SK-N-SH (cell line): ENCODE data around the gene UFSP2. TPM values are rescaled to one million over a fixed set of nuclear protein-coding genes. Genes with fewer than 3 reads are reported as not detected.

Experiments used
- CTCF ChIA-PET: fragments of 300-600, 350-600 bp; formaldehyde crosslinking; extraction: SDS; loops from one replicate; lab custom pipeline; 2021; lab: Yijun Ruan, JAX
- POLR2A ChIA-PET: fragments of 350-600 bp; sonication (Branson Sonifier 250); formaldehyde crosslinking; extraction: SDS; loops from one replicate; lab custom pipeline; 2020; ENCODE audit warnings: antibody characterized with exemption, inconsistent platforms; lab: Yijun Ruan, JAX
- DNase-seq: peaks from one replicate; pipeline ENCODE4 v3.0.0; 2012
- H2AFZ ChIP-seq: fragments of 200-600 bp; sonication (generic); 2 replicates; pipeline ENCODE4 v1.8.1; 2016; ENCODE audit warnings: antibody characterized with exemption, mild to moderate bottlenecking, low read depth
- H3F3A ChIP-seq: fragments of 200-600 bp; sonication (generic); replicated peaks from 2 replicates; pipeline ENCODE3; 2016; ENCODE audit warnings: antibody characterized with exemption, mild to moderate bottlenecking; ENCODE audit not compliant: insufficient read depth
- H3K27ac ChIP-seq, 2 experiments: fragments of 200-500 bp in 1 of 2; fragments of 200-600 bp in 1 of 2; sonication (Bioruptor generic) in 1 of 2; sonication (generic), shearing (Covaris generic) in 1 of 2; 2 replicates each; pipeline versions ENCODE4 v1.5.1 to v1.6.1; 2014 to 2016; ENCODE audit warnings: low read depth in 2 of 2, inconsistent platforms in 1 of 2, low read length in 1 of 2, mild to moderate bottlenecking in 1 of 2, mixed read lengths in 1 of 2
- H3K27me3 ChIP-seq: fragments of 200-600 bp; sonication (generic), shearing (Covaris generic); 2 replicates; pipeline ENCODE4 v1.6.1; 2016; ENCODE audit warnings: mixed run types; ENCODE audit not compliant: insufficient read depth
- H3K36me3 ChIP-seq, 2 experiments: fragments of 200-500 bp in 1 of 2; fragments of 200-600 bp in 1 of 2; sonication (Bioruptor generic) in 1 of 2; sonication (generic) in 1 of 2; replicated peaks in 1 of 2; 2 replicates each; pipeline versions ENCODE3 to v1.5.1; 2014 to 2016; ENCODE audit warnings: low read length in 1 of 2, mild to moderate bottlenecking in 1 of 2; ENCODE audit not compliant: insufficient read depth in 2 of 2, control insufficient read depth in 1 of 2
- H3K4me1 ChIP-seq, 2 experiments: fragments of 200-500 bp in 1 of 2; fragments of 200-600 bp in 1 of 2; sonication (Bioruptor generic) in 1 of 2; sonication (generic), shearing (Covaris generic) in 1 of 2; 2 replicates each; pipeline versions ENCODE4 v1.5.1 to v1.6.1; 2014 to 2016; ENCODE audit warnings: low read depth in 1 of 2, low read length in 1 of 2, mixed run types in 1 of 2; ENCODE audit not compliant: insufficient read depth in 2 of 2, control insufficient read depth in 1 of 2
- H3K4me2 ChIP-seq: fragments of 200-600 bp; sonication (generic), shearing (Covaris generic); 2 replicates; pipeline ENCODE4 v1.6.1; 2017; ENCODE audit warnings: mixed run types
- H3K4me3 ChIP-seq, 2 experiments: fragments of 200-500 bp in 1 of 2; fragments of 200-600 bp in 1 of 2; sonication (Bioruptor generic) in 1 of 2; sonication (generic), shearing (Covaris generic) in 1 of 2; 2 replicates each; pipeline versions ENCODE4 v1.5.1 to v1.8.1; 2014 to 2016; ENCODE audit warnings: low read depth in 2 of 2, inconsistent platforms in 1 of 2, low read length in 1 of 2, mild to moderate bottlenecking in 1 of 2, mixed read lengths in 1 of 2, moderate library complexity in 1 of 2
- H3K79me2 ChIP-seq: fragments of 200-600 bp; sonication (generic); 2 replicates; pipeline ENCODE4 v1.8.1; 2017; ENCODE audit warnings: mild to moderate bottlenecking; ENCODE audit not compliant: insufficient read depth
- H3K9ac ChIP-seq: fragments of 200-600 bp; sonication (generic); 2 replicates; pipeline ENCODE4 v1.6.1; 2017; ENCODE audit warnings: mixed run types
- H3K9me2 ChIP-seq: fragments of 200-600 bp; sonication (generic); 2 replicates; pipeline ENCODE4 v1.6.1; 2017; ENCODE audit warnings: mixed run types
- H3K9me3 ChIP-seq: fragments of 200-600 bp; sonication (generic); 2 replicates; pipeline ENCODE4 v1.6.1; 2017; ENCODE audit warnings: mixed run types, mild to moderate bottlenecking, moderate library complexity
- H4K20me1 ChIP-seq: fragments of 200-600 bp; sonication (generic); 2 replicates; pipeline ENCODE4 v1.6.1; 2017; ENCODE audit warnings: mild to moderate bottlenecking, mixed run types; ENCODE audit not compliant: insufficient read depth
- CHD2 ChIP-seq: fragments of 150-350 bp; IDR thresholded peaks from 2 replicates; pipeline ENCODE4 v1.6.1; 2018; ENCODE audit warnings: low read length; ENCODE audit not compliant: partially characterized antibody
- ELF1 ChIP-seq: IDR thresholded peaks from 2 replicates; pipeline ENCODE4 v1.4.0; 2012
- EZH2phosphoT487 ChIP-seq: fragments of 200-600 bp; sonication (generic); IDR thresholded peaks from 2 replicates; pipeline ENCODE4 v1.6.1; 2017; ENCODE audit warnings: low read depth, mixed run types, mild to moderate bottlenecking, antibody characterized with exemption, moderate library complexity, borderline replicate concordance
- FOXJ3 ChIP-seq: sonication (generic); formaldehyde crosslinking; IDR thresholded peaks from 2 replicates; pipeline ENCODE4 v1.5.1; 2020; ENCODE audit warnings: mild to moderate bottlenecking, missing genetic modification reagents
- GATA2 ChIP-seq: sonication (generic); formaldehyde crosslinking; IDR thresholded peaks from 2 replicates; pipeline ENCODE4 v1.5.0; 2020; ENCODE audit warnings: mild to moderate bottlenecking, missing genetic modification reagents
- IRF3 ChIP-seq: fragments of 150-350 bp; IDR thresholded peaks from 2 replicates; pipeline ENCODE4 v1.6.1; 2016; ENCODE audit warnings: mild to moderate bottlenecking, low read depth, low read length
- MAX ChIP-seq: IDR thresholded peaks from 2 replicates; pipeline ENCODE4 v1.4.0; 2012; ENCODE audit warnings: low read depth
- MEF2A ChIP-seq: IDR thresholded peaks from 2 replicates; pipeline ENCODE4 v1.4.0; 2012; ENCODE audit warnings: low read depth, borderline replicate concordance
- MXI1 ChIP-seq: IDR thresholded peaks from 2 replicates; pipeline ENCODE4 v1.6.1; 2012; ENCODE audit warnings: mild to moderate bottlenecking, low read depth, low read length, improper control_type of control experiment
- NFIC ChIP-seq: IDR thresholded peaks from 2 replicates; pipeline ENCODE4 v1.4.0; 2012; ENCODE audit warnings: borderline replicate concordance
- NRF1 ChIP-seq: IDR thresholded peaks from 2 replicates; pipeline ENCODE4 v1.6.1; 2012; ENCODE audit warnings: low read depth, mild to moderate bottlenecking, low read length
- POLR2AphosphoS5 ChIP-seq: IDR thresholded peaks from 2 replicates; pipeline ENCODE4 v1.6.1; 2012; ENCODE audit warnings: low read depth, low read length
- RCOR1 ChIP-seq: fragments of 150-350 bp; IDR thresholded peaks from 2 replicates; pipeline ENCODE4 v1.6.1; 2017; ENCODE audit warnings: antibody characterized with exemption, low read length
- RFX5 ChIP-seq: IDR thresholded peaks from 2 replicates; pipeline ENCODE4 v1.6.1; 2012; ENCODE audit warnings: mild to moderate bottlenecking, improper control_type of control experiment, low read length
- RXRA ChIP-seq: IDR thresholded peaks from 2 replicates; pipeline ENCODE4 v1.4.0; 2012; ENCODE audit warnings: low read depth, mild to moderate bottlenecking, borderline replicate concordance
- TAF1 ChIP-seq: IDR thresholded peaks from 2 replicates; pipeline ENCODE4 v1.6.1; 2012; ENCODE audit warnings: low read depth, mild to moderate bottlenecking, low read length, moderate library complexity, borderline replicate concordance
- TEAD4 ChIP-seq: IDR thresholded peaks from 2 replicates; pipeline ENCODE4 v1.4.0; 2012; ENCODE audit warnings: mild to moderate bottlenecking, borderline replicate concordance; ENCODE audit not compliant: insufficient read depth
- YY1 ChIP-seq: IDR thresholded peaks from 2 replicates; pipeline ENCODE4 v1.4.0; 2012; ENCODE audit warnings: low read depth, mild to moderate bottlenecking
- WGBS: methylation state at CpG from one replicate; pipeline ENCODE4 v1.1.6; 2017; ENCODE audit warnings: low lambda C conversion rate; 5-methylcytosine and 5-hydroxymethylcytosine counted together
- polyA plus RNA-seq, 3 experiments: library from polyadenylated mRNA; depleted of rRNA; stranded (reverse); fragments of >200 nt; gene quantifications; 2 replicates each; pipeline ENCODE4 v1.2.3, GENCODE V29; 2012
- TF ChIP-seq, protein P1 (sequence below): fragments of 200-600 bp; sonication (generic); IDR thresholded peaks from 2 replicates; pipeline ENCODE4 v1.6.1; 2017; ENCODE audit warnings: antibody characterized with exemption, mild to moderate bottlenecking, moderate library complexity
- TF ChIP-seq, protein P2 (sequence below): IDR thresholded peaks from 2 replicates; pipeline ENCODE4 v1.6.1; 2012; ENCODE audit warnings: mild to moderate bottlenecking, low read depth, low read length, moderate library complexity
- TF ChIP-seq, protein P3 (sequence below): IDR thresholded peaks from 2 replicates; pipeline ENCODE4 v1.4.0; 2012; ENCODE audit warnings: low read depth, borderline replicate concordance

Gene UFSP2
- polyA plus RNA-seq, 1 of the 3 experiments (the other 2 are of a cell fraction) = 15.5 TPM

- TF ChIP-seq TEAD4 = no peak
- no peak for TF ChIP-seq GATA2 (CRISPR knock-in tag)
- TF ChIP-seq YY1 = no peak
- TF ChIP-seq, protein P1, sequence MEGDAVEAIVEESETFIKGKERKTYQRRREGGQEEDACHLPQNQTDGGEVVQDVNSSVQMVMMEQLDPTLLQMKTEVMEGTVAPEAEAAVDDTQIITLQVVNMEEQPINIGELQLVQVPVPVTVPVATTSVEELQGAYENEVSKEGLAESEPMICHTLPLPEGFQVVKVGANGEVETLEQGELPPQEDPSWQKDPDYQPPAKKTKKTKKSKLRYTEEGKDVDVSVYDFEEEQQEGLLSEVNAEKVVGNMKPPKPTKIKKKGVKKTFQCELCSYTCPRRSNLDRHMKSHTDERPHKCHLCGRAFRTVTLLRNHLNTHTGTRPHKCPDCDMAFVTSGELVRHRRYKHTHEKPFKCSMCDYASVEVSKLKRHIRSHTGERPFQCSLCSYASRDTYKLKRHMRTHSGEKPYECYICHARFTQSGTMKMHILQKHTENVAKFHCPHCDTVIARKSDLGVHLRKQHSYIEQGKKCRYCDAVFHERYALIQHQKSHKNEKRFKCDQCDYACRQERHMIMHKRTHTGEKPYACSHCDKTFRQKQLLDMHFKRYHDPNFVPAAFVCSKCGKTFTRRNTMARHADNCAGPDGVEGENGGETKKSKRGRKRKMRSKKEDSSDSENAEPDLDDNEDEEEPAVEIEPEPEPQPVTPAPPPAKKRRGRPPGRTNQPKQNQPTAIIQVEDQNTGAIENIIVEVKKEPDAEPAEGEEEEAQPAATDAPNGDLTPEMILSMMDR = no peak
- no peak for TF ChIP-seq RCOR1
- TF ChIP-seq MAX = no peak
Observed at GRCh38 chr4:185384061-185384460, 41.7 kb downstream of the UFSP2 start (continued).

DNA sequence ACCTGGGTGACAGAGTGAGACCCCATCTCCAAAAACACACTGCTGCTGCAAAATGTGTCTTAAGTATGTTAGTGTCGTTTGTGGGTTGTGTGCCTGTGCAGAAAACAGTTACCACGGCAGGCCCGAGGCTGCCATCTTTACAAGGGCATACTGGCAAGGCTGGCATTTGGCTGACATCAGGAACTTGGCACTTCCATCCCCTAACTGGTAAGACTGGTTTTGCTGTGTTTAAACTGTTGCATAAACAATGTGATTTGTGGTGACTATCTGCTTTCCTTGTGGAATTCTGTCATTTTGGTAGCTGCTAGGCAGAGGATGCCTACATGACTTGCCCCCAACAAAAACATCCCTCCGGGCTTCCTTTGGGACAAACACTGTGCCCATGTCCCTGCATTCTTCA, 42.3 kb downstream of the UFSP2 start:
- WGBS = 75% methylated on average over 3 of the region's 4 CpGs
- Histone ChIP-seq H4K20me1 (no peaks in the 10 kb centered on the region), H3K4me3 (no peak overlapping the region), H3K4me1 (peaks cover 3 to 7% of the 10 kb centered on the region in 2 experiments; a peak in 1 of 4 replicates), H3K79me2 (no peaks in the 10 kb centered on the region), H3K4me2 (no peak overlapping the region), H3K27me3 (no peaks in the 10 kb centered on the region)
- TF ChIP-seq TAF1 (no peak), RCOR1 (no peak), GATA2 (CRISPR knock-in tag) (no peak), FOXJ3 (CRISPR knock-in tag) (no peak), RXRA (no peak), NRF1 (no peak), EZH2phosphoT487 (no peak), ELF1 (no peak), MEF2A (no peak), MXI1 (no peak), POLR2AphosphoS5 (no peak), RFX5 (no peak), IRF3 (no peak), NFIC (no peak), CHD2 (no peak)
- TF ChIP-seq, protein P1 = no peak
- TF ChIP-seq, protein P2, sequence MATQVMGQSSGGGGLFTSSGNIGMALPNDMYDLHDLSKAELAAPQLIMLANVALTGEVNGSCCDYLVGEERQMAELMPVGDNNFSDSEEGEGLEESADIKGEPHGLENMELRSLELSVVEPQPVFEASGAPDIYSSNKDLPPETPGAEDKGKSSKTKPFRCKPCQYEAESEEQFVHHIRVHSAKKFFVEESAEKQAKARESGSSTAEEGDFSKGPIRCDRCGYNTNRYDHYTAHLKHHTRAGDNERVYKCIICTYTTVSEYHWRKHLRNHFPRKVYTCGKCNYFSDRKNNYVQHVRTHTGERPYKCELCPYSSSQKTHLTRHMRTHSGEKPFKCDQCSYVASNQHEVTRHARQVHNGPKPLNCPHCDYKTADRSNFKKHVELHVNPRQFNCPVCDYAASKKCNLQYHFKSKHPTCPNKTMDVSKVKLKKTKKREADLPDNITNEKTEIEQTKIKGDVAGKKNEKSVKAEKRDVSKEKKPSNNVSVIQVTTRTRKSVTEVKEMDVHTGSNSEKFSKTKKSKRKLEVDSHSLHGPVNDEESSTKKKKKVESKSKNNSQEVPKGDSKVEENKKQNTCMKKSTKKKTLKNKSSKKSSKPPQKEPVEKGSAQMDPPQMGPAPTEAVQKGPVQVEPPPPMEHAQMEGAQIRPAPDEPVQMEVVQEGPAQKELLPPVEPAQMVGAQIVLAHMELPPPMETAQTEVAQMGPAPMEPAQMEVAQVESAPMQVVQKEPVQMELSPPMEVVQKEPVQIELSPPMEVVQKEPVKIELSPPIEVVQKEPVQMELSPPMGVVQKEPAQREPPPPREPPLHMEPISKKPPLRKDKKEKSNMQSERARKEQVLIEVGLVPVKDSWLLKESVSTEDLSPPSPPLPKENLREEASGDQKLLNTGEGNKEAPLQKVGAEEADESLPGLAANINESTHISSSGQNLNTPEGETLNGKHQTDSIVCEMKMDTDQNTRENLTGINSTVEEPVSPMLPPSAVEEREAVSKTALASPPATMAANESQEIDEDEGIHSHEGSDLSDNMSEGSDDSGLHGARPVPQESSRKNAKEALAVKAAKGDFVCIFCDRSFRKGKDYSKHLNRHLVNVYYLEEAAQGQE = no peak
- TF ChIP-seq, protein P3, sequence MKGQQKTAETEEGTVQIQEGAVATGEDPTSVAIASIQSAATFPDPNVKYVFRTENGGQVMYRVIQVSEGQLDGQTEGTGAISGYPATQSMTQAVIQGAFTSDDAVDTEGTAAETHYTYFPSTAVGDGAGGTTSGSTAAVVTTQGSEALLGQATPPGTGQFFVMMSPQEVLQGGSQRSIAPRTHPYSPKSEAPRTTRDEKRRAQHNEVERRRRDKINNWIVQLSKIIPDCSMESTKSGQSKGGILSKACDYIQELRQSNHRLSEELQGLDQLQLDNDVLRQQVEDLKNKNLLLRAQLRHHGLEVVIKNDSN = no peak
- TF ChIP-seq, all 33 proteins: peak for 0
- Histone ChIP-seq H3K9me3 (no peaks in the 10 kb centered on the region), H3K27ac (no peak overlapping the region), H3K9me2 (no peaks in the 10 kb centered on the region), H3K36me3 (peaks cover 0 to 11% of the 10 kb centered on the region in 2 experiments), H3F3A (no peaks in the 10 kb centered on the region), H3K9ac (no peak overlapping the region), H2AFZ (no peak overlapping the region)
- no peak for DNase-seq
- ChIA-PET POLR2A (no interaction called here), CTCF (no interaction called here)
